Type B pancreatic cell (in vitro differentiated cells): ENCODE results near the gene AIM2. TPM values are rescaled to one million over a fixed set of nuclear protein-coding genes. Genes with fewer than 3 reads are reported as not detected.
"Not testable (repeated sequence)": the region's sequence is repeated elsewhere in the genome, so short reads cannot be mapped to it uniquely, and the experiment has no call there.

Experiments used
- DNase-seq: peaks from one replicate; pipeline ENCODE4 v3.0.0; 2021; ENCODE audit warnings: mixed read lengths; ENCODE audit not compliant: unreplicated experiment; ENCODE audit errors: extremely low spot score
- H3K27ac Mint-ChIP-seq: 2 replicates; pipeline ENCODE4 v1.8.0; 2021; ENCODE audit warnings: mild to moderate bottlenecking, mixed read lengths
- H3K27me3 Mint-ChIP-seq: 2 replicates; pipeline ENCODE4 v1.8.0; 2021; ENCODE audit warnings: mixed read lengths
- H3K36me3 Mint-ChIP-seq: 2 replicates; pipeline ENCODE4 v1.8.0; 2021; ENCODE audit warnings: mixed read lengths
- H3K4me1 Mint-ChIP-seq: one replicate; pipeline ENCODE4 v1.8.0; 2021; ENCODE audit warnings: mixed read lengths; ENCODE audit not compliant: unreplicated experiment
- H3K4me3 Mint-ChIP-seq: 2 replicates; pipeline ENCODE4 v1.8.0; 2021; ENCODE audit warnings: mild to moderate bottlenecking, mixed read lengths
- H3K9me3 Mint-ChIP-seq: 2 replicates; pipeline ENCODE4 v1.8.0; 2021; ENCODE audit warnings: mixed read lengths
- total RNA-seq: library from RNA; stranded (reverse); gene quantifications from 2 replicates; pipeline ENCODE4 v1.2.1, GENCODE V29; 2021; ENCODE audit warnings: low replicate concordance
- TF ChIP-seq, protein P1 (sequence below): fragments of 200-600 bp; sonication (generic); conservative IDR thresholded peaks from 2 replicates; pipeline ENCODE4 v1.5.0; 2021; ENCODE audit warnings: antibody characterized with exemption, mild to moderate bottlenecking

AIM2 gene
- total RNA-seq, 1 donor from 2014 or later = 1.0 TPM

DNA sequence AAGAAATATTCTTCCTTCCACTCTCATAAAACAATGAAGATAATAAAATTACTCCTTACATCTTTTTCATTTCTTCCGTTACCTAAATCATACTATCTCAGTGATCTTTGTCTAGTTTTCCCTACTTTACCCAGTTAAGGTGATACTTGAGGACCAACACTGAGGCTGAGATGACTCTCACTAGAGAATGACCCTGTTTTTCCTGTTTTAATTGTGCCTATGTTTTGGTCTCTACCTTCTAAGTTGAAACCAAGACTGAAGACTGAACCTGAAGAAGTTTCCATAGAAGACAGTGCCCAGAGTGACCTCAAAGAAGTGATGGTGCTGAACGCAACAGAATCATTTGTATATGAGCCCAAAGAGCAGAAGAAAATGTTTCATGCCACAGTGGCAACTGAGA is 25.1 kb downstream of the AIM2 start:
- H3K9me3 Mint-ChIP-seq = no peaks in the 10 kb centered on the region
- H3K36me3 Mint-ChIP-seq = peaks cover 6% of the 10 kb centered on the region
- peaks cover 9% of the 10 kb centered on the region for H3K4me1 Mint-ChIP-seq
- no peak overlapping the region for H3K27ac Mint-ChIP-seq
- TF ChIP-seq, protein P1, sequence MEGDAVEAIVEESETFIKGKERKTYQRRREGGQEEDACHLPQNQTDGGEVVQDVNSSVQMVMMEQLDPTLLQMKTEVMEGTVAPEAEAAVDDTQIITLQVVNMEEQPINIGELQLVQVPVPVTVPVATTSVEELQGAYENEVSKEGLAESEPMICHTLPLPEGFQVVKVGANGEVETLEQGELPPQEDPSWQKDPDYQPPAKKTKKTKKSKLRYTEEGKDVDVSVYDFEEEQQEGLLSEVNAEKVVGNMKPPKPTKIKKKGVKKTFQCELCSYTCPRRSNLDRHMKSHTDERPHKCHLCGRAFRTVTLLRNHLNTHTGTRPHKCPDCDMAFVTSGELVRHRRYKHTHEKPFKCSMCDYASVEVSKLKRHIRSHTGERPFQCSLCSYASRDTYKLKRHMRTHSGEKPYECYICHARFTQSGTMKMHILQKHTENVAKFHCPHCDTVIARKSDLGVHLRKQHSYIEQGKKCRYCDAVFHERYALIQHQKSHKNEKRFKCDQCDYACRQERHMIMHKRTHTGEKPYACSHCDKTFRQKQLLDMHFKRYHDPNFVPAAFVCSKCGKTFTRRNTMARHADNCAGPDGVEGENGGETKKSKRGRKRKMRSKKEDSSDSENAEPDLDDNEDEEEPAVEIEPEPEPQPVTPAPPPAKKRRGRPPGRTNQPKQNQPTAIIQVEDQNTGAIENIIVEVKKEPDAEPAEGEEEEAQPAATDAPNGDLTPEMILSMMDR = no peak
- H3K4me3 Mint-ChIP-seq = no peak overlapping the region
- DNase-seq = no peak
- H3K27me3 Mint-ChIP-seq = peaks cover 3% of the 10 kb centered on the region

DNA sequence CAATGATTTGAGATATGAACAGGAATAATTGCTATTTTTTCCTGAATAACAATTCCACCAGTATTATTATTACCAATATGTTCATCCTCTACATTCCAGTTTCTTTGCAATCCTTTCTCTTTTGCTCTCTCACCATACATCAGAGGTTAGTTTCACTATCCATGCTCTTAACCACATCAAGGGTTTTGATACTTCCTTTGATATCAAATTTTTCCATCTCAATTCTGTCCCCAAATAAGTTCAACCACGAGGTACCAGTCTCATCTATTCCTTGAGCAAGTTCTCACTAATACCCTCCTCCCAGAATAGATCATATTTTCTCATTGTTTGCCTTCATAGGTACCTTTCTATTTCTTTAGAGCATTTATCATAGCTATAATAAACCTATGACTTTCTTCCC is 30.1 kb downstream of the AIM2 start:
- not testable (repeated sequence) for H3K27me3 Mint-ChIP-seq, H3K4me1 Mint-ChIP-seq, H3K4me3 Mint-ChIP-seq, H3K27ac Mint-ChIP-seq, H3K36me3 Mint-ChIP-seq, H3K9me3 Mint-ChIP-seq, DNase-seq

DNA sequence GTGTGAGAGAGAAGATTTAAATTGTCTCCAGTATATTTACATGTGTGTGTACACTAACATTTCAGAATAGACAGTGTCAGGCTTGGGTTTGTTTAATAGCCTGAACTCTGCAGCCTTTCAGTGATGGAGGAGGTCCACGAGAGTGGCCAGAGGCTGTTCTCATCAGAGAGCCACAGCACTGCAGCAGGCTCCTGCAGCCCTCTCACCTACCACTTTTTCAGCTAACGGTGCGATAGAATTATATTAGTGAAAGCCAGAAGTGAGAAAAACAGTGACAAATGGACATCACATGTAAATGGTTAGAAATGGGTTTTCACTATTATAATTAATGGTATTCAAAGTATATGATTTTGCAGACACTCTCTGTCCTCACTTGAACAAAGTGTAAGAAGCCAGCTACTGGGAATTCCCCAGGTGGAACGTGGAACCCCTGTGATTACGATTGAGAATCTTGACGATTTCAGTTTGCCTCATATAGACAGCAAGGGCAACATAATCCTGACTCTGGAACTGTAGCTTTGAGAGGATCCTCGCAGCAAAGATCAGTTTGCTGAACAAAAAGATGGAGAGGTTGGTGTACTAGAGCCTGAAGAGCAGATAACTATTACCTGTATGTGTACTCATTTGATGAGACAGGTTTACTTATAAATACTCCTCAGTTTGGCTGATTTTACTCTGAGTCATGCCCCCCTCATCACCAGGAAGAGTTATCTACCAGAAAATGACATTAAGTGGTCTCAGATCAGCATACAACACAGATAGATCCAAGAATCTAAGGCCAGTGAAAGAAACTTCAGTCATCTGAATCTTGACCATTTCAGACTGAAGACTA is 35.5 kb downstream of the AIM2 start:
- no peaks in the 10 kb centered on the region for H3K9me3 Mint-ChIP-seq
- no peaks in the 10 kb centered on the region for H3K4me1 Mint-ChIP-seq
- TF ChIP-seq, protein P1 = no peak
- no peak overlapping the region for H3K27ac Mint-ChIP-seq
- H3K36me3 Mint-ChIP-seq = no peaks in the 10 kb centered on the region
- no peak for DNase-seq
- no peaks in the 10 kb centered on the region for H3K27me3 Mint-ChIP-seq
- H3K4me3 Mint-ChIP-seq = no peak overlapping the region

DNA sequence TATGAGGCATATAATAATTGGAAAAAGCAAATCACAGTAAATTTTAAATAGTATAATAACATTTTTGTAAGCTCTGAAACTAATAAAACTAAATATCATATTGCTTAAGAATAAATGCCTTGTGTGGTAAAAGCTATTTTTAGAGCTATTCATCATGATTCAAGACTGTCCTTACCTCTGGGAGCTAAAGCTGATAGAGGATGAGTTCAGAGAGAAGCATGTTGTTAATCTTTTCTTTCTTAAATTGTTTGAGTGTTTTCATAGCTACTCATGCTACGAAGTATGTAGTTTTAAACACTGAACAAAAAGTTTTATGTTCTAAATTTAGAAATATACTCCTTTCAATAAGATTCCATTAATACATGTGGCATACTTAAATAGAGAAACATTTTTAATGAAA is 36.4 kb downstream of the AIM2 start:
- H3K27ac Mint-ChIP-seq = no peak overlapping the region
- H3K9me3 Mint-ChIP-seq = no peaks in the 10 kb centered on the region
- no peaks in the 10 kb centered on the region for H3K27me3 Mint-ChIP-seq

DNA sequence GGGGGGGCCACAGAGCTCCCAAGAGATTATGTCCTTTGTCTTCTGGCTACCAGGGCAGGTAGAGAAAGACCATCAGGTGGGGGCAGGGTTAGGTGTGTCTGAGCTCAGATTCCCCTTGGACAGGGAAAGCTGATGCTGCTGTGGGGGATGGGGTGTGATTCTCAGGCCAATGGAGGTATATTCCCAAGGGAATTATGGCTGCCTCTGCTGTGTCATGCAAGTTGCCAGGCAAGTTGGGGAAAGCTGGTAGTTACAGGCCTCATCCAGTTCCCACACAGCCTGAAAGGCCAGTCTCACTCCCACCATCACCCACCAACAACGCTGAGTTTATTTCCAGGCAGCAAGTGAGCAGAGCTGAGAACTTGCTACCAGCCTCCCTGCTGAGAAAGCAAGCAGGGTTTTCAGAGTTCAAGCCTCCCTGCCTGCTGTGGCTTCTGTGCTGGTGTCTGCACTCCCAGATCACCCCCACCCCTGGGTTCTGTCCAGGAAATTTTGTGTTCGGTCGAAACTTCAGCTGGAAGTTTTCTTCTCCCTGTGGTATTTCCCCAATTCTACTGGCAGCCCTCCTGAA is 45.6 kb downstream of the AIM2 start:
- no peaks in the 10 kb centered on the region for H3K4me1 Mint-ChIP-seq
- H3K36me3 Mint-ChIP-seq = no peaks in the 10 kb centered on the region
- H3K9me3 Mint-ChIP-seq = peaks cover 5% of the 10 kb centered on the region
- TF ChIP-seq, protein P1 = no peak
- no peak overlapping the region for H3K27ac Mint-ChIP-seq
- DNase-seq = no peak
- peaks cover 5% of the 10 kb centered on the region for H3K27me3 Mint-ChIP-seq
- H3K4me3 Mint-ChIP-seq = no peak overlapping the region

More for the DNA sequence above, 36.4 kb downstream of the AIM2 start:
- Mint-ChIP-seq H3K4me3 (no peak overlapping the region), H3K36me3 (no peaks in the 10 kb centered on the region), H3K4me1 (no peaks in the 10 kb centered on the region)
- TF ChIP-seq, protein P1 = no peak
- no peak for DNase-seq

DNA sequence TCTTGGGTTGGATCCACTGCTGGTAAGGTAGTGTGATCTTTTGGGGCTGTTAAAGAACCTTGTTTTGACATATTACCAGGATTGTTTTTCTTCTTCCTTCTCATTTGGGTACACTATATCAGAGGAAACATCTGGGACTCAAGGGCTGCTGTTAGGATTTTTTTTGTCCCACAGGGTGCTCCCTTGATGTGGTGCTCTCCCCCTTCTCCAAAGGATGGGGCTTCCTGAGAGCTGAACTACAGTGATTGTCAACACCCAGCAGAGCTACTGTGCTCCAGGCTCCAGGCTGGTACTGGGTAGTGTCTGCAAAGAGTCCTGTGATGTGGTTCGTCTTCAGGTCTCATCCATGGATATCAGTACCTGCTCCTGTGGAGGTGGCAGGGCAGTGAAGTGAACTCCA is 46.3 kb downstream of the AIM2 start:
- no peak overlapping the region for H3K27ac Mint-ChIP-seq
- H3K4me3 Mint-ChIP-seq = no peak overlapping the region
- peaks cover 5% of the 10 kb centered on the region for H3K27me3 Mint-ChIP-seq
- no peaks in the 10 kb centered on the region for H3K36me3 Mint-ChIP-seq
- H3K4me1 Mint-ChIP-seq = no peaks in the 10 kb centered on the region
- DNase-seq = no peak
- H3K9me3 Mint-ChIP-seq = peaks cover 5% of the 10 kb centered on the region
- TF ChIP-seq, protein P1 = no peak

DNA sequence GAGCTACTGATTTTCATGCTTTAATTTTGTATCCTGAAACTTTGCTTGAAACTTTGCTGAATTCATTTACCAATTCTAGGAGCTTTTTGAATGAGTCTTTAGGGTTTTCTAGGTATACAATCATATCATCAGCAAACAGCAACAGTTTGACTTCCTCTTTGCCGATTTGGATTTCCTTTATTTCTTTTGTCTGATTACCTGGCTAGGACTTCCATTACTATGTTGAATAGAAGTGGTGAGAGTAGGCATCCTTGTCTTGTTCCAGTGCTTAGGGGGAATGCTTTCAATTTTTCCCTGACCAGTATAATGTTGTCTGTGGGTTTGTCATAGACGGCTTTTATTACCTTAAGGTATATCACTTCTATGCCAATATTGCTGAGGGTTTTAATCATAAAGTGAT is 49.7 kb downstream of the AIM2 start:
- not testable (repeated sequence) for H3K27ac Mint-ChIP-seq, H3K36me3 Mint-ChIP-seq, H3K9me3 Mint-ChIP-seq, H3K4me1 Mint-ChIP-seq, H3K4me3 Mint-ChIP-seq, DNase-seq, H3K27me3 Mint-ChIP-seq
